ENCODE results near the gene TMPRSS9.

The TMPRSS9 gene

DNA sequence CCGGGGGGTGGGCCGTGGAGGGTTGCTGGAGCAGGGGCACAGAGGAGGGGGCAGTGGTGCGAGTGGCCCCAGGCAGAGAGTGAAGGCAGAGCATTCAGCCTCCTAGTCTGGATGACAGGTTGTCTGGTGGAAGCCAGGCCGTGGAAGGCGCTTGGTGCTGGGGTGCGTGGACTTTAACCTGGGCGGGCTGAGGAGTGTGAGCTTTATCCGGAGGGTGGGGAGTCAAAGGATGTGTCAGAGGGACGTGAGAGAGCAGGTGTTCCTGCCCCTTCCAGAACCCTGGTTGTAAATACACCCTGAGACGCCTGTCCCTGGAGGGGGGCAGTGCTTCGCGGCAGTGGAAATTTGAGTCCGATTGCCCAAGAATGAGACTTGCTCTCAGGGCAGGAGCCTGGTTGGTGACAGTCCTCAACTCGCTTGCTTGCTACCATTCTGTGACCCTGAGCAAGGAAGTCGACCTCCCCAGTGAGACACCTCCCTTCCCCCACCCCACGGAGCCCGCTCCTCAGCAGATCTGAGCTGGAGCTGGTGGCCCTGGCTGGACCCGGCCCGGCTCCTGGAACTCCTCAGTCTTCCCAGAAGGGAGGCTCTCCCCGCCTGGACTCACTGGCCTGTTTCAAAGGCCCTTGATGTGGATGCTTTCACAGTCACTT lies 29.3 kb upstream of the TMPRSS9 start:
- no peak overlapping the region for H3K9ac ChIP-seq (ENCODE audit: low read length)
- no peak overlapping the region for H3K4me3 ChIP-seq (ENCODE audit: low read depth in 1 of 2, low read length in 2 of 2)
- H3K27me3 ChIP-seq (ENCODE audit: control insufficient read depth in 1 of 2, insufficient read depth in 2 of 2, low read length in 2 of 2) = no peaks in the 10 kb centered on the region
- peaks cover 40% of the 10 kb centered on the region for H3K4me1 ChIP-seq (ENCODE audit: insufficient read depth, low read length)
- H3K27ac ChIP-seq (ENCODE audit: low read depth, low read length) = no peak overlapping the region
- H3K36me3 ChIP-seq (ENCODE audit: insufficient read depth, low read length) = no peaks in the 10 kb centered on the region
- no peaks in the 10 kb centered on the region for H3K9me3 ChIP-seq (ENCODE audit: low read length)

DNA sequence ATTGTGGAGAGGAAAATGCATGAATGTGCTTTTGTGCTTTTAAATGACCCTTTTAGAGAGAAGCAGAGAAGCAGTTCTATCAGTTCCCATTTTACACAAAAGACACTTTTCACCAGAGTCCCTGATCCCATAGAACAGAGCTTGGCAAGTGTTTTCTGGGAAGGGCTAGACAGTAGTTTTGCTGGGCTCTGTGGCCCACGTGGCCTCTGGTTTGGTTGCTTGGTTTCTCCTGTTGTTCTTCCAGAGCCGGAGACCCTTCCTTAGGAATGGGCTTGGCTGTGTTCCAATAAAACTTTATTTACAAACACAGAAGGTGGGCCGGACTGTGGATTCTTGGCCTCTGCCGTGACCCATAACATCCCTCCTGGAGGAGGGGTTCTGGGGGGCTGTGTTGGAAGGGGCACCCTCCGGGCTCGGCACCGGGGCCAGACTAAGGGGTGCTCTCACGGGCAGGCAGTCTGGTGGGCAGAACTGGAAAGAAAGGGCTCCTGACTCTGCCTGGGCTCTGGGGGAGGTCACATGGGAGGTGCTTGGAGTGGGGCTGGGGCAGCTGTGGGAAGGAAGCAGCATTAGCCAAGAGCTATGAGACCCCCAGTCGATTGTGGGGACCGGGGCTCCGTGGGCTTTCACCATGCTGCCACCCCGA lies 28.3 kb upstream of the TMPRSS9 start:
- Histone ChIP-seq H3K27ac (ENCODE audit: low read depth, low read length) (no peak overlapping the region), H3K4me3 (ENCODE audit: low read depth in 1 of 2, low read length in 2 of 2) (no peak overlapping the region), H3K4me1 (ENCODE audit: insufficient read depth, low read length) (peaks cover 40% of the 10 kb centered on the region), H3K27me3 (ENCODE audit: control insufficient read depth in 1 of 2, insufficient read depth in 2 of 2, low read length in 2 of 2) (no peaks in the 10 kb centered on the region), H3K9me3 (ENCODE audit: low read length) (no peaks in the 10 kb centered on the region), H3K36me3 (ENCODE audit: insufficient read depth, low read length) (no peaks in the 10 kb centered on the region), H3K9ac (ENCODE audit: low read length) (no peak overlapping the region)

DNA sequence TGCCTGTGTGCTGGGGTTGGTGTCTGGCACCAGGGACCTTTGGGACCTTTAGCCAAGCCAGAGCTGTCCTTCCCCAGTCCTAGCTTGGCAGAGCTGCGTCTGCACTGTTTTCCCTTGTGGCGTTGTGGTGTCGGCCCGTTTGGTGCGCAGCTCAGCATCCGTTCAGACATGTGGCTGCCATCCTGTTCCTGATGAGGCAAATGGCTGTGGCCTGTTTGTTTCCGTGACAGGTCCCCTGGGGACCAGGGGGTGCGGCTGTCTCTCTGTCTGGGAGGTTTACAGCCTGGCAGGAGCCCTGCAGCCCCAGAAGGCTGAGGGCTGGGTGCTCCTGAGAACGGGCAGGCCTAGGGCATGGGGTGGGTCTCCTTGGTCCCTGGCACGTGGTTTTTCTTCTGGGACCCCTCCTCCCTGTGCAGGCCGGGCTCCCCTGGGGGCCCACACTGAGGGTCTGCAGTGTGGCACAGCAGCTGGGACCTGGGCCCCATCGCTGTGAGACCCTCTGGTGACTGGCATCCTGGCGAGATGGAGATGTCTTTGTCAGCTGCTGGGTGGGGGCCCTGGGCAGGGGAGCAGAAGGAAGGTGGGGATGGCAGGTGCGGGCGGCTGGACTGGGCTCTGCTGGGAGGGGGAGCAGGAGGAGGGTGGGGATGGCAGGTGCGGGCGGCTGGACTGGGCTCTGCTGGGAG lies 27.6 kb upstream of the TMPRSS9 start:
- Histone ChIP-seq H3K4me1 (ENCODE audit: insufficient read depth, low read length) (peaks cover 33% of the 10 kb centered on the region), H3K4me3 (ENCODE audit: low read depth in 1 of 2, low read length in 2 of 2) (no peak overlapping the region), H3K9me3 (ENCODE audit: low read length) (no peaks in the 10 kb centered on the region), H3K36me3 (ENCODE audit: insufficient read depth, low read length) (no peaks in the 10 kb centered on the region), H3K27me3 (ENCODE audit: control insufficient read depth in 1 of 2, insufficient read depth in 2 of 2, low read length in 2 of 2) (no peaks in the 10 kb centered on the region), H3K27ac (ENCODE audit: low read depth, low read length) (no peak overlapping the region), H3K9ac (ENCODE audit: low read length) (no peak overlapping the region)

DNA sequence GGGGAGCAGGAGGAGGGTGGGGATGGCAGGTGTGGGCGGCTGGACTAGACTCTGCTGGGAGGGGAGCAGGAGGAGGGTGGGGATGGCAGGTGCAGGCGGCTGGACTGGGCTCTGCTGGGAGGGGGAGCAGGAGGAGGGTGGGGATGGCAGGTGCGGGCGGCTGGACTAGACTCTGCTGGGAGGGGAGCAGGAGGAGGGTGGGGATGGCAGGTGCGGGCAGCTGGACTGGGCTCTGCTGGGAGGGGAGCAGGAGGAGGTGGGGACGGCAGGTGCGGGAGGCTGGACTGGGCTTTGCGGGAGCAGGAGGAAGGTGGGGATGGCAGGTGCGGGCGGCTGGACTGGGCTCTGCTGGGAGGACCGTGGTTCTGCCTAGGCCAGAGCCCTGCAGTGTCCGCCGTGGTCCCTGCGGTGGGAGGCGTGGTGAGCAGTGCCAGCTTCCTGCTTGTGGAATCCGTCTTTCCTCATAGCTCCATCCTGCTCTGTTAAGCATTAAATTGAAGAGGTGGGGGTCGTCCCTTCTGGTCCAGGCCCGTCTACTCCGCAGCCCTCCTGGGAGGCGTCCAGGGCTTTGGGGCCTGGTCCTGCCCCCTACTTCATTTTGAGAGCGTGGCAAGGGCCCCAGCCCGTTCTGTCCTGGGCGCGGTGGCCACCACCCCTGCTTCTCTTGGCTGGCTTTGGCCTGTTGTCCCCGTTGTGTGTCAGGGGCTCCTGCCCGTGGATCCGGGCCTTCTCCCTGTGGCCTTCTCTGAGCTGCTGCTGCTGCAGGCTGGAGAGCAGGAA lies 26.8 kb upstream of the TMPRSS9 start:
- Histone ChIP-seq H3K9ac (ENCODE audit: low read length) (no peak overlapping the region), H3K36me3 (ENCODE audit: insufficient read depth, low read length) (no peaks in the 10 kb centered on the region), H3K27me3 (ENCODE audit: control insufficient read depth in 1 of 2, insufficient read depth in 2 of 2, low read length in 2 of 2) (no peaks in the 10 kb centered on the region), H3K27ac (ENCODE audit: low read depth, low read length) (no peak overlapping the region), H3K4me1 (ENCODE audit: insufficient read depth, low read length) (peaks cover 30% of the 10 kb centered on the region), H3K4me3 (ENCODE audit: low read depth in 1 of 2, low read length in 2 of 2) (no peak overlapping the region), H3K9me3 (ENCODE audit: low read length) (no peaks in the 10 kb centered on the region)

DNA sequence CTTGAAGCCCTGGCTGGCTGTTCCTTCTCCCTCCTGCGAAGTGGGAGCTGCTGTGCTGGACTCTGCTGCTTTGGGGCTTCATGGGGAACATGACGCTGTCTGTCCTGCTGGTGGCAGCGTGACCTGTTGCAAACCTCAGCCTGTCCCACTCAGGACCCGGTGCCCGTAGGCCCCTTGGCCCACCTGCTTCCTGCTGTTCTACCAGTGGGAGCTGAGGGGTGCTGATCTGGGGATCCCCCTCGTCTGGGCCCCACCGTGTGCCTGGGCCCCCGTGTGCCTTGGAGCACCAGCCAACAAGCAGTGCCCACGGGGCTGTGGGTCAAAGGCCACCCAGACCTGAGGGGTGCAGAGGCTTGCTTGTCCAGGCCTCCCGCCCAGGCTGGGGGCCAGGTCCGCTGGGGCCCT lies 26.3 kb upstream of the TMPRSS9 start:
- H3K9me3 ChIP-seq (ENCODE audit: low read length) = no peaks in the 10 kb centered on the region
- no peak overlapping the region for H3K27ac ChIP-seq (ENCODE audit: low read depth, low read length)
- H3K9ac ChIP-seq (ENCODE audit: low read length) = no peak overlapping the region
- H3K36me3 ChIP-seq (ENCODE audit: insufficient read depth, low read length) = no peaks in the 10 kb centered on the region
- H3K27me3 ChIP-seq (ENCODE audit: control insufficient read depth in 1 of 2, insufficient read depth in 2 of 2, low read length in 2 of 2) = no peaks in the 10 kb centered on the region
- no peak overlapping the region for H3K4me3 ChIP-seq (ENCODE audit: low read depth in 1 of 2, low read length in 2 of 2)
- peaks cover 30% of the 10 kb centered on the region for H3K4me1 ChIP-seq (ENCODE audit: insufficient read depth, low read length)

DNA sequence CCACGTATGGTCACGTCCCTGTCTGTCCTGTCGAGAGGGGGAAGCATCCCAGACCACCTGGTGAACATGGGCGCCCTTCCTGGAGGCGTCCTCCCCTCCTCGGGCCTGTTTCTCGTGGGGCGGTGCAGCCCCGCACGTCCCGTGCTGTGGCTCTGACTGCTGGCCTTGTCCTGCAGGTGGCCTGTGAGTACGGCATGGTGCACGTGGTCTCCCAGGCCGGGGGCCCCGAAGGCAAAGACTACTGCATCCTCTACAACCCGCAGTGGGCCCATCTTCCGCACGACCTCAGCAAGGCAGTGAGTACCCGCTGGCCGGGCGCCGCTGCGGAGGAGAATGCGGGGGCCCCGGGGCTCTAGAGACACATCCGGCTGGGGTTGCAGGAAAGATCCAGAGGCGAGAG lies 25.6 kb upstream of the TMPRSS9 start:
- H3K4me3 ChIP-seq (ENCODE audit: low read depth in 1 of 2, low read length in 2 of 2) = no peak overlapping the region
- no peaks in the 10 kb centered on the region for H3K27me3 ChIP-seq (ENCODE audit: control insufficient read depth in 1 of 2, insufficient read depth in 2 of 2, low read length in 2 of 2)
- no peak overlapping the region for H3K9ac ChIP-seq (ENCODE audit: low read length)
- no peaks in the 10 kb centered on the region for H3K36me3 ChIP-seq (ENCODE audit: insufficient read depth, low read length)
- H3K9me3 ChIP-seq (ENCODE audit: low read length) = no peaks in the 10 kb centered on the region
- H3K4me1 ChIP-seq (ENCODE audit: insufficient read depth, low read length) = peaks cover 26% of the 10 kb centered on the region
- H3K27ac ChIP-seq (ENCODE audit: low read depth, low read length) = no peak overlapping the region

DNA sequence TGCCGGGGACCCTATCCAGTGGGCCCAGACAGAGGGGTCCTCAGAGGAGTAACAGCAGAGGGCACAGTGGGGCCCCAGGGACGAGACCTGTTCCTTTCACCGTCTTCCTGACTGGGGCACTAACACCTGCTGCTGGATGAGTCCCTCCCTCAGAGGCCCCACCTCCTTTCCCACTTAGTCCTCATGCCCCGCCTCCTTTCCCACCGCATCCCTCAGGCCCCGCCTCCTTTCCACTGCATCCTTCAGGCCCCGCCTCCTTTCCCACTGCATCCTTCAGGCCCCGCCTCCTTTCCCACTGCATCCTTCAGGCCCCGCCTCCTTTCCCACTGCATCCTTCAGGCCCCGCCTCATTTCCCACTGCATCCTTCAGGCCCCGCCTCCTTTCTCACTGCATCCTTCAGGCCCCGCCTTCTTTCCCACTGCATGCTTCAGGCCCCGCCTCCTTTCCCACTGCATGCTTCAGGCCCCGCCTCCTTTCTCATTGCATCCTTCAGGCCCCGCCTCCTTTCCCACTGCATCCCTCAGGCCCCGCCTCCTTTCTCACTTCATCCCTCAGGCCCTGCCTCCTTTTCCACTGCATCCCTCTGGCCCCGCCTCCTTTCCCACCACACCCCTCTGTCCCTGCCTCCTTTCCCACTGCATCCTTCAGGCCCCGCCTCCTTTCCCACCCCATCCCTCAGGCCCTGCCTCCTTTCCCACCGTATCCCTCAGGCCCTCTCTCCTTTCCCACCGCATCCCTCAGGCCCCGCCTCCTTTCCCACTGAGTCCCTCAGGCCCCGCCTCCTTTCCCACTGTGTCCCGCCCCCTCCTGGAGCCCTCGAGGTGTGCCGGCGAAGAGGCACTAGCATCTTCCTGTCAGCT lies 24.8 kb upstream of the TMPRSS9 start:
- no peak overlapping the region for H3K27ac ChIP-seq (ENCODE audit: low read depth, low read length)
- no peaks in the 10 kb centered on the region for H3K9me3 ChIP-seq (ENCODE audit: low read length)
- no peaks in the 10 kb centered on the region for H3K27me3 ChIP-seq (ENCODE audit: control insufficient read depth in 1 of 2, insufficient read depth in 2 of 2, low read length in 2 of 2)
- no peak overlapping the region for H3K4me3 ChIP-seq (ENCODE audit: low read depth in 1 of 2, low read length in 2 of 2)
- H3K36me3 ChIP-seq (ENCODE audit: insufficient read depth, low read length) = no peaks in the 10 kb centered on the region
- peaks cover 21% of the 10 kb centered on the region for H3K4me1 ChIP-seq (ENCODE audit: insufficient read depth, low read length)
- H3K9ac ChIP-seq (ENCODE audit: low read length) = no peak overlapping the region

DNA sequence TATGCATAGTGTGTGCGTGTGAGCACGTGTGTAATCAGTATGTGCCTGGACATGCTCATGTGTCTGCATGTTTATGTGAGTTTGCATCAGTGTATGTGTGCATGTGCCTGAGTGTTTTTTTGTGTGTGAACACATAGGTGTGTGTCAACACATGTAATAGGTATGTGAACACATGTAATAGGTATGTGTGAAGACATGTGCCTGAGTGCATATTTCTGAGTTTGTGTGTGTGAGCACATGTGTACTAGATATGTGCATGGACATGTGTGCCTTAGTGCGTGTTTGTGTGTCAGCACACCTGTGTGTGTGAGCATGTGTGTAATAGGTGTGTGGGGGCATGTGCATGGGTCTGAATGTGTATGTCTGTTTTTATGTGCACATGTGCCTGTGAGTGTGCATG lies 24.2 kb upstream of the TMPRSS9 start:
- Histone ChIP-seq H3K9me3 (ENCODE audit: low read length) (no peaks in the 10 kb centered on the region), H3K27me3 (ENCODE audit: control insufficient read depth in 1 of 2, insufficient read depth in 2 of 2, low read length in 2 of 2) (no peaks in the 10 kb centered on the region), H3K9ac (ENCODE audit: low read length) (no peak overlapping the region), H3K4me1 (ENCODE audit: insufficient read depth, low read length) (peaks cover 16% of the 10 kb centered on the region), H3K27ac (ENCODE audit: low read depth, low read length) (no peak overlapping the region), H3K4me3 (ENCODE audit: low read depth in 1 of 2, low read length in 2 of 2) (no peak overlapping the region), H3K36me3 (ENCODE audit: insufficient read depth, low read length) (no peaks in the 10 kb centered on the region)

DNA sequence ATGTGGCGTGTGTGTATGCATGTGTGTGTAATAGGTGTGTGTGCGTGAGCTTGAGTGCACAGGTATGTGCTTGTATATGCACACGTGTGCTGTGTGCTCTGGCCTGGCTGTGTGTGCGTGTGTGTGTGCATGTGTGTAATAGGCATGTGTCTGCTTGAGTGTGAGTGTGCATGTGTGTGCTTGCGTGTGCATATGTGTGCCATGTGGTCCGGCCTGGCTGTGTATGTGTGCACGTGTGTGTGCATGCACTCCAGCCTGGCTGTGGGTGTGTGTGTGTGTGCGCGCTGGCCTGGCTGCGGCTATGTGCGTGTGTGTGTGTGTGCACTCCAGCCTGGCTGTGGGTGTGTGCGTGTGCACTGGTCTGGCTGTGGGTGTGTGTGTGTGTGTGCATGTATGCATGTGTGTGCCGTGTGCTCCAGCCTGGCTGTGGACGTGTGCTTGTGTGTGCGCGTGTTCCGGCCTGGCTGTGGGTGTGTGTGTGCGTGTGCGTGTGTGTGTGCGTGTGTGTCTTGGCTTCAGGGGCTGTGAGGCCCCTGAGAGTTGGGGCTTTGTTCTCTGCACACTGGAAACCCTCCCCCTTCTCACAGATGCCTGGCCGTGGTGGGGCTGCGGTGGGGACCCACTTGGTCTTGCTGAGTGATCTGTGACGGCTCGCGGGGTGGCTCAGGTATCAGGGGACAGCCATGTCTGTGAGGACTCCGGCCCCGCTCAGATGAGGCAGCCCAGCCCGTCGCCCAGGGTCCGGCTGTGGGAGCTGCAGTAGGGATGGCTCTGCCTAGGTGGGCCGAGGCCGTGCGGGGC lies 23.3 kb upstream of the TMPRSS9 start:
- Histone ChIP-seq H3K27ac (ENCODE audit: low read depth, low read length) (no peak overlapping the region), H3K36me3 (ENCODE audit: insufficient read depth, low read length) (peaks cover 3% of the 10 kb centered on the region), H3K4me1 (ENCODE audit: insufficient read depth, low read length) (peaks cover 8% of the 10 kb centered on the region), H3K27me3 (ENCODE audit: control insufficient read depth in 1 of 2, insufficient read depth in 2 of 2, low read length in 2 of 2) (no peaks in the 10 kb centered on the region), H3K9ac (ENCODE audit: low read length) (no peak overlapping the region), H3K4me3 (ENCODE audit: low read depth in 1 of 2, low read length in 2 of 2) (no peak overlapping the region), H3K9me3 (ENCODE audit: low read length) (no peaks in the 10 kb centered on the region)

DNA sequence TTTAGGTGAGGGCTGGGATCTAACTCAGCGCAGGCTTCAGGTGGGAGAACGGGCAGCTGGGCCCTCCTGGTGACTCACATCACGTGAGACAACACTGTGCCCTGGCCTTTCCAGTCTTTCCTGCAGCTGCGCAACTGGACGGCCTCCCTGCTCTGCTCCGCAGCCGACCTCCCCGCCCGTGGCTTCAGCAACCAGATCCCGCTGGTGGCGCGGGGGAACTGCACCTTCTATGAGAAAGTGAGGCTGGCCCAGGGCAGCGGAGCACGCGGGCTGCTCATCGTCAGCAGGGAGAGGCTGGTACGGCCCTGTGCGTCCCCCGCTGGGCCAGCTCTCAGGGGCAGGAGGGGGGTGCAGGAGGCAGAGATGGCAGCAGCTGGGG lies 22.7 kb upstream of the TMPRSS9 start:
- Histone ChIP-seq H3K9ac (ENCODE audit: low read length) (no peak overlapping the region), H3K9me3 (ENCODE audit: low read length) (no peaks in the 10 kb centered on the region), H3K4me1 (ENCODE audit: insufficient read depth, low read length) (peaks cover 2% of the 10 kb centered on the region), H3K4me3 (ENCODE audit: low read depth in 1 of 2, low read length in 2 of 2) (no peak overlapping the region), H3K36me3 (ENCODE audit: insufficient read depth, low read length) (peaks cover 6% of the 10 kb centered on the region), H3K27ac (ENCODE audit: low read depth, low read length) (no peak overlapping the region), H3K27me3 (ENCODE audit: control insufficient read depth in 1 of 2, insufficient read depth in 2 of 2, low read length in 2 of 2) (no peaks in the 10 kb centered on the region)

Measured in muscle layer of colon (tissue), 2 donors.